H1 (cell line): ENCODE results near the gene LAMB1. TPM values are rescaled to one million over a fixed set of nuclear protein-coding genes. Genes with fewer than 3 reads are reported as not detected.

ENCODE experiments used
- CTCF ChIA-PET: fragments of 300-600 bp; sonication (Branson Sonifier 250); formaldehyde crosslinking; loops from one replicate; lab custom pipeline; 2021; ENCODE audit not compliant: partially characterized antibody; lab: Charles Lee
- POLR2A ChIA-PET: fragments of 300-600 bp; sonication (Branson Sonifier 250); formaldehyde crosslinking; loops from one replicate; lab custom pipeline; 2021; ENCODE audit warnings: inconsistent platforms; ENCODE audit not compliant: partially characterized antibody; lab: Charles Lee
- DNase-seq, 2 experiments: peaks; one replicate each; pipeline versions ENCODE4 v3.0.0 to v3.0.0-alpha.2; 2010 to 2022; ENCODE audit warnings: low spot score in 2 of 2, low read depth in 1 of 2, mixed read lengths in 1 of 2
- FAIRE-seq: peaks from 2 replicates; lab custom pipeline; 2011; peaks lifted over from hg19 to GRCh38; lab: Jason Lieb, UNC
- H2AFZ ChIP-seq: 2 replicates; pipeline ENCODE4 v1.8.1; 2012; ENCODE audit warnings: low read length, inconsistent platforms
- H2AK5ac ChIP-seq: 2 replicates; pipeline ENCODE4 v1.6.1; 2013; ENCODE audit warnings: low read depth, low read length
- H2BK120ac ChIP-seq: replicated peaks from 2 replicates; pipeline ENCODE3; 2013; ENCODE audit warnings: low read depth, low read length, inconsistent platforms
- H2BK12ac ChIP-seq: 2 replicates; pipeline ENCODE4 v1.6.1; 2013; ENCODE audit warnings: low read depth, low read length
- H2BK15ac ChIP-seq: 2 replicates; pipeline ENCODE4 v1.6.1; 2013; ENCODE audit warnings: low read length
- H2BK20ac ChIP-seq: 2 replicates; pipeline ENCODE4 v1.6.1; 2013; ENCODE audit warnings: low read length
- H2BK5ac ChIP-seq: 2 replicates; pipeline ENCODE4 v1.6.1; 2013; ENCODE audit warnings: low read depth, low read length
- H3K14ac ChIP-seq: 2 replicates; pipeline ENCODE4 v1.6.1; 2013; ENCODE audit warnings: inconsistent platforms; ENCODE audit not compliant: insufficient read length
- H3K18ac ChIP-seq: 2 replicates; pipeline ENCODE4 v1.6.1; 2013; ENCODE audit warnings: low read length; ENCODE audit errors: extremely low read depth
- H3K23ac ChIP-seq: 2 replicates; pipeline ENCODE4 v1.6.1; 2013; ENCODE audit warnings: inconsistent platforms; ENCODE audit not compliant: insufficient read length
- H3K23me2 ChIP-seq: 2 replicates; pipeline ENCODE4 v1.6.1; 2013; ENCODE audit warnings: low read depth, low read length
- H3K27ac ChIP-seq: 2 replicates; pipeline ENCODE4 v1.6.1; 2011; ENCODE audit warnings: low read depth, low read length, inconsistent platforms
- H3K27me3 ChIP-seq, 4 experiments: replicated peaks in 1 of 4; 1 replicate in 1 of 4; 2 replicates in 3 of 4; pipeline versions ENCODE4 v1.6.1 to v1.8.1; 2011 to 2013; ENCODE audit warnings: low read length in 3 of 4, mild to moderate bottlenecking in 3 of 4, inconsistent platforms in 2 of 4, mixed read lengths in 2 of 4, moderate library complexity in 1 of 4; ENCODE audit not compliant: control insufficient read depth in 3 of 4, insufficient read depth in 3 of 4; ENCODE audit errors: extremely low read depth in 1 of 4
- H3K36me3 ChIP-seq, 4 experiments: 2 replicates each; pipeline versions ENCODE4 v1.6.1 to v1.8.1; 2011 to 2013; ENCODE audit warnings: mild to moderate bottlenecking in 4 of 4, low read length in 3 of 4, moderate library complexity in 2 of 4, control low read depth in 1 of 4, inconsistent platforms in 1 of 4; ENCODE audit not compliant: insufficient read depth in 4 of 4, control insufficient read depth in 2 of 4
- H3K4ac ChIP-seq: replicated peaks from 2 replicates; pipeline ENCODE3; 2013; ENCODE audit warnings: low read length, low read depth, mixed read lengths, inconsistent platforms; ENCODE audit not compliant: insufficient read length
- H3K4me1 ChIP-seq, 4 experiments: replicated peaks in 1 of 4; 1 replicate in 1 of 4; 2 replicates in 3 of 4; pipeline versions ENCODE4 v1.6.1 to v1.8.1; 2011 to 2013; ENCODE audit warnings: low read length in 3 of 4, inconsistent platforms in 2 of 4, mixed read lengths in 1 of 4; ENCODE audit not compliant: insufficient read depth in 4 of 4, control insufficient read depth in 3 of 4
- H3K4me2 ChIP-seq, 2 experiments: 2 replicates each; pipeline versions ENCODE4 v1.6.1 to v1.8.1; 2011 to 2013; ENCODE audit warnings: low read depth in 2 of 2, low read length in 2 of 2, control low read depth in 1 of 2, inconsistent platforms in 1 of 2, mild to moderate bottlenecking in 1 of 2; ENCODE audit not compliant: insufficient read depth in 1 of 2
- H3K4me3 ChIP-seq, 4 experiments: fragments of 200-600, 300-600 bp in 1 of 4; sonication (generic), shearing (Covaris generic), sonication (Bioruptor Twin) in 1 of 4; 2 replicates each; pipeline versions ENCODE4 v1.5.1 to v1.8.1; 2011 to 2016; ENCODE audit warnings: low read length in 4 of 4, low read depth in 3 of 4, control low read depth in 2 of 4, inconsistent platforms in 2 of 4, mild to moderate bottlenecking in 2 of 4, mixed read lengths in 1 of 4, moderate library complexity in 1 of 4; ENCODE audit not compliant: insufficient read depth in 2 of 4; ENCODE audit errors: extremely low read depth in 1 of 4
- H3K56ac ChIP-seq: replicated peaks from 2 replicates; pipeline ENCODE3; 2013; ENCODE audit warnings: low read depth, mild to moderate bottlenecking, mixed read lengths, low read length, inconsistent platforms; ENCODE audit not compliant: insufficient read length
- H3K79me1 ChIP-seq: 2 replicates; pipeline ENCODE4 v1.6.1; 2013; ENCODE audit warnings: low read depth, low read length, control low read depth
- H3K79me2 ChIP-seq, 2 experiments: 2 replicates each; pipeline versions ENCODE4 v1.6.1 to v1.8.1; 2012 to 2013; ENCODE audit warnings: low read length in 2 of 2, mild to moderate bottlenecking in 2 of 2, inconsistent platforms in 1 of 2; ENCODE audit not compliant: insufficient read depth in 2 of 2, control insufficient read depth in 1 of 2
- H3K9ac ChIP-seq, 4 experiments: replicated peaks in 1 of 4; 1 replicate in 1 of 4; 2 replicates in 3 of 4; pipeline versions ENCODE4 v1.6.1 to v1.8.1; 2011 to 2013; ENCODE audit warnings: low read depth in 3 of 4, low read length in 3 of 4, control low read depth in 2 of 4, mild to moderate bottlenecking in 2 of 4, moderate library complexity in 2 of 4, inconsistent platforms in 1 of 4; ENCODE audit errors: extremely low read depth in 1 of 4
- H3K9me3 ChIP-seq, 2 experiments: 2 replicates each; pipeline versions ENCODE4 v1.6.1 to v1.8.1; 2012 to 2013; ENCODE audit warnings: mild to moderate bottlenecking in 2 of 2, moderate library complexity in 2 of 2, control low read depth in 1 of 2, inconsistent platforms in 1 of 2, low read depth in 1 of 2, low read length in 1 of 2, mixed read lengths in 1 of 2; ENCODE audit not compliant: insufficient read depth in 2 of 2
- H4K20me1 ChIP-seq, 2 experiments: replicated peaks in 1 of 2; 2 replicates each; pipeline versions ENCODE3 to v1.8.1; 2011 to 2013; ENCODE audit warnings: inconsistent platforms in 2 of 2, low read length in 2 of 2, mild to moderate bottlenecking in 1 of 2; ENCODE audit not compliant: insufficient read depth in 2 of 2, control insufficient read depth in 1 of 2
- H4K5ac ChIP-seq: 2 replicates; pipeline ENCODE4 v1.6.1; 2013; ENCODE audit warnings: low read length, low read depth, mixed read lengths, inconsistent platforms; ENCODE audit not compliant: insufficient read length
- H4K8ac ChIP-seq: 2 replicates; pipeline ENCODE4 v1.8.0; 2013; ENCODE audit warnings: mild to moderate bottlenecking, moderate library complexity, low read length, inconsistent platforms; ENCODE audit not compliant: insufficient read depth; ENCODE audit errors: extremely low read depth
- H4K91ac ChIP-seq: replicated peaks from 2 replicates; pipeline ENCODE3; 2013; ENCODE audit warnings: low read length, mixed read lengths, inconsistent platforms; ENCODE audit not compliant: insufficient read length
- BACH1 ChIP-seq: IDR thresholded peaks from 2 replicates; pipeline ENCODE4 v1.6.1; 2012; ENCODE audit warnings: low read length, improper control_type of control experiment
- CHD2 ChIP-seq: IDR thresholded peaks from 2 replicates; pipeline ENCODE4 v1.6.1; 2012; ENCODE audit warnings: low read length, improper control_type of control experiment
- JUND ChIP-seq: IDR thresholded peaks from 2 replicates; pipeline ENCODE4 v1.6.1; 2011; ENCODE audit warnings: mild to moderate bottlenecking, improper control_type of control experiment, low read length
- NRF1 ChIP-seq: IDR thresholded peaks from 2 replicates; pipeline ENCODE4 v1.6.1; 2011; ENCODE audit warnings: mild to moderate bottlenecking, low read depth, low read length, improper control_type of control experiment
- TBP ChIP-seq: IDR thresholded peaks from 2 replicates; pipeline ENCODE4 v1.6.1; 2011; ENCODE audit warnings: low read depth, low read length, improper control_type of control experiment
- WGBS, 2 experiments: shearing (Covaris generic) in 1 of 2; methylation state at CpG; one replicate each; pipeline versions ENCODE4 v1.1.6 to v1.1.7; 2013 to 2015; ENCODE audit warnings: low lambda C conversion rate in 2 of 2, mixed read lengths in 2 of 2, inconsistent platforms in 1 of 2, low coverage in 1 of 2, missing lambda C conversion rate in 1 of 2; ENCODE audit not compliant: insufficient replicate concordance in 2 of 2, insufficient coverage in 1 of 2, insufficient read length in 1 of 2; ENCODE audit errors: extremely low coverage in 1 of 2, missing lambda C conversion rate in 1 of 2; 5-methylcytosine and 5-hydroxymethylcytosine counted together
- polyA plus RNA-seq, 7 experiments: library from polyadenylated mRNA; depleted of rRNA in 3 of 7; stranded (reverse) in 5 of 7; unstranded in 2 of 7; fragments of >200 nt in 5 of 7; fragments of 200-250 nt in 2 of 7; gene quantifications; 1 replicate in 5 of 7; 2 replicates in 1 of 7; 4 replicates in 1 of 7; pipeline versions ENCODE4 v1.2.1 to v1.2.3, GENCODE V29; 2011 to 2013; ENCODE audit warnings: missing spikeins in 2 of 7, mixed read lengths in 2 of 7
- total RNA-seq: library from RNA; stranded (reverse); fragmentation: NEBNext Ultra II Directional; extraction: Animal tissue kit (Norgen Biotek cat#: 25700); gene quantifications from 2 replicates; pipeline ENCODE4 v1.2.1, GENCODE V29; 2021
- TF ChIP-seq, protein P1 (sequence below), 3 experiments: IDR thresholded peaks; 1 replicate in 2 of 3; 2 replicates in 1 of 3; pipeline versions ENCODE4 v1.5.1 to v1.6.1; 2011; ENCODE audit warnings: low read length in 3 of 3, mild to moderate bottlenecking in 3 of 3, inconsistent platforms in 2 of 3, low read depth in 1 of 3, moderate library complexity in 1 of 3; ENCODE audit not compliant: insufficient read depth in 1 of 3; ENCODE audit errors: control extremely low read depth in 1 of 3

Gene LAMB1
- total and polyA plus RNA-seq, 2 of the 8 experiments (the other 6 are each of a cell fraction or from before 2014, with no cell fraction given), result 31.9 to 38.5 TPM

DNA sequence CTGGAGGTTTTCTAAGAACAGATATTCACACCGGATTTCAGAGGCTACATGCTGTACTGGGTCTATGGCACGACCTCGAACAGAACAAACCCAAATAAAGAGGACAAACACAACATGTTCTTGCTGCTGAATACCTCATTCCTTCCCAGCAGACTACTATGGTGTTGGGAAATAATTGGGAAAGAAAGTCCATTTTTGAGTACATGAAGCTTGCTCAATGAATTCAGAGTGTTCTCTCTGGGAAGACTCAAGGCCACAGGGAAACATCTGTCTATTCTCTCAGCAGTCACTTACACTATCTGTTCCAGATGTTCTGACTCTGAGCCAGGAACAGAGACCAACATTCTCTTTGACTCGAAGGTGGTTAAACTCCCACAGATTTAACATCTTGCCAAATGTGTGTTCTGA, 30.9 kb downstream of the LAMB1 start:
- no peak overlapping the region for H3K18ac ChIP-seq
- no peak overlapping the region for H3K4ac ChIP-seq
- no peaks in the 10 kb centered on the region for H4K20me1 ChIP-seq
- peaks cover 3 to 34% (median 9%) of the 10 kb centered on the region in 4 experiments; a peak in 6 of 8 replicates for H3K36me3 ChIP-seq
- ChIA-PET POLR2A (no interaction called here), CTCF (interaction anchor here (1.0 to 2.7 kb wide), 4 partner anchors 11 to 903 kb away, joined by 3 to 19 read pairs (median 6); no protein-coding TSS in a partner anchor)
- H3K4me1 ChIP-seq, result peaks cover 0 to 6% (median 6%) of the 10 kb centered on the region in 4 experiments; a peak in 6 of 7 replicates
- no peak overlapping the region for H3K27ac ChIP-seq
- no peaks in the 10 kb centered on the region for H3K27me3 ChIP-seq
- H3K56ac ChIP-seq, result no peak overlapping the region
- H2BK120ac ChIP-seq, result no peak overlapping the region
- no peak overlapping the region for H3K14ac ChIP-seq
- no peaks in the 10 kb centered on the region for H3K79me2 ChIP-seq
- no peak overlapping the region for H3K4me3 ChIP-seq
- H2BK12ac ChIP-seq, result no peak overlapping the region
- FAIRE-seq (no peak), DNase-seq (no peak)
- no peak overlapping the region for H3K23ac ChIP-seq
- WGBS, 2 experiments, result 91% methylated on average over 4 of the region's 4 CpGs; no CpG with 5 or more reads in 1 of the 2 experiments
- no peak overlapping the region for H3K4me2 ChIP-seq
- no peak overlapping the region for H2BK5ac ChIP-seq
- H2BK15ac ChIP-seq, result no peak overlapping the region
- no peaks in the 10 kb centered on the region for H3K23me2 ChIP-seq
- no peaks in the 10 kb centered on the region for H3K9me3 ChIP-seq
- no peak overlapping the region for H3K9ac ChIP-seq
- TF ChIP-seq BACH1 (no peak), CHD2 (no peak), NRF1 (no peak), TBP (no peak), JUND (no peak)
- TF ChIP-seq, protein P1, sequence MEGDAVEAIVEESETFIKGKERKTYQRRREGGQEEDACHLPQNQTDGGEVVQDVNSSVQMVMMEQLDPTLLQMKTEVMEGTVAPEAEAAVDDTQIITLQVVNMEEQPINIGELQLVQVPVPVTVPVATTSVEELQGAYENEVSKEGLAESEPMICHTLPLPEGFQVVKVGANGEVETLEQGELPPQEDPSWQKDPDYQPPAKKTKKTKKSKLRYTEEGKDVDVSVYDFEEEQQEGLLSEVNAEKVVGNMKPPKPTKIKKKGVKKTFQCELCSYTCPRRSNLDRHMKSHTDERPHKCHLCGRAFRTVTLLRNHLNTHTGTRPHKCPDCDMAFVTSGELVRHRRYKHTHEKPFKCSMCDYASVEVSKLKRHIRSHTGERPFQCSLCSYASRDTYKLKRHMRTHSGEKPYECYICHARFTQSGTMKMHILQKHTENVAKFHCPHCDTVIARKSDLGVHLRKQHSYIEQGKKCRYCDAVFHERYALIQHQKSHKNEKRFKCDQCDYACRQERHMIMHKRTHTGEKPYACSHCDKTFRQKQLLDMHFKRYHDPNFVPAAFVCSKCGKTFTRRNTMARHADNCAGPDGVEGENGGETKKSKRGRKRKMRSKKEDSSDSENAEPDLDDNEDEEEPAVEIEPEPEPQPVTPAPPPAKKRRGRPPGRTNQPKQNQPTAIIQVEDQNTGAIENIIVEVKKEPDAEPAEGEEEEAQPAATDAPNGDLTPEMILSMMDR (IDR thresholded peaks at IDR 0.05; ENCODE audit: control extremely low read depth in 1 of 3, insufficient read depth in 1 of 3, low read depth in 1 of 3, low read length in 3 of 3), result no peak
- no peak overlapping the region for H2AK5ac ChIP-seq
- H4K5ac ChIP-seq, result no peak overlapping the region
- no peaks in the 10 kb centered on the region for H3K79me1 ChIP-seq
- no peak overlapping the region for H4K91ac ChIP-seq
- H2AFZ ChIP-seq, result no peak overlapping the region
- H4K8ac ChIP-seq, result no peak overlapping the region
- no peak overlapping the region for H2BK20ac ChIP-seq
